ENCODE data around the gene AIFM2. TPM values are rescaled to one million over a fixed set of nuclear protein-coding genes. Genes with fewer than 3 reads are reported as not detected.

Gene AIFM2
- total and polyA plus RNA-seq, 2 experiments from 2014 or later = 5.4 to 6.6 TPM

DNA sequence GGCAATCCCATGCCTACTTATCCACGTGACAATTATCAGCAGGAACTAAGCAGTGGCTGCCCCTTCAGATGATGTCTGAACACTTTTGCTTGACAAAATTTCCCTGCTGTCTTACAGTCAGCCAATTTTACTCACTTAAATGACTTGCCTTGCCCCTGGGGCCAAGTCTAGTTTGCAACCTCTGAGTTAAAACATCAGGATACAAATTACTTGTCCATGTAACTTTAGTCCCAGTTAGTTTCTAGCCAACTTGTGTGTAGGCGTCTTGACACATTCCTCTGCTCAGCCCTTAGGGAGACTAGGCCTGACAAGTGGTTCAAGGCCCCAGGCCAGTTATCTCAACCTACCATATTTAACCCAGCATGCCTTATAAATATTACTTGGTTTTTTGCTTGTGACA lies 25.5 kb upstream of the AIFM2 start:
- Histone ChIP-seq H3K27ac (peak overlapping the region; percentile 40), H3K9me3 (ENCODE audit: low read depth) (no peaks in the 10 kb centered on the region), H3K36me3 (peaks cover 45% of the 10 kb centered on the region), H3K4me3 (no peak overlapping the region), H3K4me1 (ENCODE audit: low read depth) (peaks cover 5% of the 10 kb centered on the region), H3K27me3 (no peaks in the 10 kb centered on the region)
- TF ChIP-seq, protein P1, sequence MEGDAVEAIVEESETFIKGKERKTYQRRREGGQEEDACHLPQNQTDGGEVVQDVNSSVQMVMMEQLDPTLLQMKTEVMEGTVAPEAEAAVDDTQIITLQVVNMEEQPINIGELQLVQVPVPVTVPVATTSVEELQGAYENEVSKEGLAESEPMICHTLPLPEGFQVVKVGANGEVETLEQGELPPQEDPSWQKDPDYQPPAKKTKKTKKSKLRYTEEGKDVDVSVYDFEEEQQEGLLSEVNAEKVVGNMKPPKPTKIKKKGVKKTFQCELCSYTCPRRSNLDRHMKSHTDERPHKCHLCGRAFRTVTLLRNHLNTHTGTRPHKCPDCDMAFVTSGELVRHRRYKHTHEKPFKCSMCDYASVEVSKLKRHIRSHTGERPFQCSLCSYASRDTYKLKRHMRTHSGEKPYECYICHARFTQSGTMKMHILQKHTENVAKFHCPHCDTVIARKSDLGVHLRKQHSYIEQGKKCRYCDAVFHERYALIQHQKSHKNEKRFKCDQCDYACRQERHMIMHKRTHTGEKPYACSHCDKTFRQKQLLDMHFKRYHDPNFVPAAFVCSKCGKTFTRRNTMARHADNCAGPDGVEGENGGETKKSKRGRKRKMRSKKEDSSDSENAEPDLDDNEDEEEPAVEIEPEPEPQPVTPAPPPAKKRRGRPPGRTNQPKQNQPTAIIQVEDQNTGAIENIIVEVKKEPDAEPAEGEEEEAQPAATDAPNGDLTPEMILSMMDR (IDR thresholded peaks at IDR 0.05; ENCODE audit: low read depth, low read length) = no peak
- peak in 1 of 2 donors; percentile 48 for DNase-seq (ENCODE audit: low read depth in 1 of 2, low spot score in 1 of 2)

DNA sequence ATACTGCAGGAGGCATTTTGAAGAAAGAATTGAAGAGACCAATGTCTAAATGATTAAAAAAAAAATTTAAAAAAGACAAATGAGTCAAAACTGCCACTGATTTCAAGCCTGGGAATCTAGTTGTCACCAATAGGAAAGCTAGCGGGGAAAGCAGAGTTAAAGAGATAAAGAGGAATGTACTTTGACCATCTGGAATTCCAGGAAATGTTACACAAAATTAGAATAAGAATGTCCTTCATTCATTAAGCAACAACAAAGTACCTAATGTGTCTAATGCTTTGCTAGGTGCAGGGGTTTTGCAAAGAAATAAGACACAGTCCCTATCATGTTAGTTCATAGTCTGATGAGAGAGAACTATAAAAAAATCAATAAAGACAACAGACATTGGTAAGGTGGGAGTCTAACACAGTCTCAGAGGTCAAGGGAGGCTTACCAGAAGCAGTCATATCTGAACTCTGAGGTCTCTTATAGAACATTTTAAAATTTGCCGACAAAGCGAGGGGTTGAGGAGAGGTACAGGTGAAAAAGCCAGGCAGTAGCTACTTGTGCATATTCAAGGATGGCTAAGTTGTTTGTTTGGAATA lies 22.7 kb upstream of the AIFM2 start:
- TF ChIP-seq, protein P1 (IDR thresholded peaks at IDR 0.05; ENCODE audit: low read depth, low read length) = no peak
- Histone ChIP-seq H3K4me3 (no peak overlapping the region), H3K27me3 (no peaks in the 10 kb centered on the region), H3K36me3 (peaks cover 53% of the 10 kb centered on the region), H3K9me3 (ENCODE audit: low read depth) (no peaks in the 10 kb centered on the region), H3K4me1 (ENCODE audit: low read depth) (no peaks in the 10 kb centered on the region), H3K27ac (no peak overlapping the region)
- DNase-seq (ENCODE audit: low read depth in 1 of 2, low spot score in 1 of 2) = peak in 1 of 2 donors; percentile 29

DNA sequence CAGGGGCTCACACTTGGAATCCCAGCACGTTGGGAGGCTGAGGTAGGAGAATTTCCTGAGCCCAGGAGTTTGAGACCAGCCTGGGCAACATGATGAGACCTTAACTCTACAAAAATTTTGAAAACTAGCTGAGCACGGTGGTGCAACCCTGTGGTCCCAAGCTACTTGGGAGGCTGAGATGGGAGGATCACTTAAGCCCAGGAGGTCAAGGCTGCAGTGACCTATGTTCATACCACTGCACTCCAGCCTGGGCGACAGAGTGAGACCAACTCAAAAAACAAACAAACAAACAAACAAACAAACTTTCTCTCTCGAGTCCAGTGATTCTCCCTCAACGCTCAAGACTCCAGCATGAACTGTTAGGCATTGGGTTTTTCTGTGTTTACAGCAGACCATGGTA lies 15.9 kb upstream of the AIFM2 start:
- Histone ChIP-seq H3K4me1 (ENCODE audit: low read depth) (peaks cover 5% of the 10 kb centered on the region), H3K27ac (peak overlapping the region; percentile 45)
- DNase-seq (ENCODE audit: low read depth in 1 of 2, low spot score in 1 of 2) = no peak

DNA sequence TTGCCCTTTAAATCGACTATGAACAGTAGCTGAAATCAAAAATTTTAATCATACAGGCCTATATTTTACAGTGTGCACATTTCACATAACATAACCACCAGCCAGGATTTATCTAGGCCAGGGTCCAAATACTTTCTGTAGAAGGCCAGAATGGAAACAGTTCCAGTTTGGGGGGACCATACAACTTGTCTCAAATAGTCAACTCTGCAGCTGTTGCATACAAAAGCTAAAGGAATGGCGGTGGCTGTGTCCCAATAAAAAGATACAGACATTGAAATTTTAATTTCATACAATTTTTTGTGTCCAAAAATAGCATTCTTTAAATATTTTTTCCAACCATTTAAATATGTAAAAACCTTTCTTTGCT lies 14.6 kb upstream of the AIFM2 start:
- TF ChIP-seq, protein P1 (IDR thresholded peaks at IDR 0.05; ENCODE audit: low read depth, low read length) = no peak
- H3K36me3 ChIP-seq = peaks cover 13% of the 10 kb centered on the region
- H3K27ac ChIP-seq = peak overlapping the region; percentile 82
- peak overlapping the region; percentile 24 for H3K4me3 ChIP-seq
- DNase-seq (ENCODE audit: low read depth in 1 of 2, low spot score in 1 of 2) = no peak
- H3K9me3 ChIP-seq (ENCODE audit: low read depth) = no peaks in the 10 kb centered on the region
- H3K27me3 ChIP-seq = no peaks in the 10 kb centered on the region
- peaks cover 5% of the 10 kb centered on the region for H3K4me1 ChIP-seq (ENCODE audit: low read depth)

More for the DNA sequence above, 15.9 kb upstream of the AIFM2 start:
- TF ChIP-seq, protein P1 (IDR thresholded peaks at IDR 0.05; ENCODE audit: low read depth, low read length) = no peak
- Histone ChIP-seq H3K9me3 (ENCODE audit: low read depth) (no peaks in the 10 kb centered on the region), H3K4me3 (no peak overlapping the region), H3K27me3 (no peaks in the 10 kb centered on the region), H3K36me3 (peaks cover 24% of the 10 kb centered on the region)

DNA sequence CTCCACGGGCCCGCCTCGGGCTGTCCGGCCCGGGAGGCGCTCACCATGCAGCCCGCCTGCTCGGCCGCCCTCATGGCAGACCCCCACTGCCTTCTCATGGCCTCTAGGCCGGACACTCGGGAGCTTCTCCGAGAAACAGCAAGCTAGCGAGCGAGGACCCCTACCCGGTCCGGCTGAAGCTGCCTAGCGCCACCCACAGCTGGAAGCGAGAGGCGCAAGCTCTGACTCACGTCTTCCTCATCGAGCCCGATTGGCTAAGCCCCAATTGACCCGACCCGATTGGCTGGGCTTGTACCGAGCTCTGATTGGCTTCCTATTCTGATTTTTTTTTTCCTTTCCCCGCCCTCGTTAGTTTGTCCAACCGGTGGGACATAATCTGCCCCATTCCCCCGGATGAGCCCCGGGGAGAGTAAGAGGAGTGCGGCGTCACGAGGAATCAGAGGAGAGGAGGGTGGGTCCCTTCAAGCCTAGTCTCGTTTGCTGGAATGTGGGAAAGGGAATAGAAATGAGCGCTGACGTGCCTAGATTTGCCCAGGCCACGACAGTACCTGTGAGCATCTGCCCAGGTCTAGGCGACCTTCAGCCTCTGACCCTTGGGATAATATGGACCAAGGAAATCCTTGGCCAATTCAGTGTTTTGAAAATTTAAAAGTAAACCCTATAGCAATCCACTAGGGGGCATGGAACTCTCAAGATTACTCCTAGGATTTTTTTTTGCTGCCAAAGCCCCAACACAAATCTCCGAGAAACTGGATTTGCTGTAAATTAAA lies 14.0 kb upstream of the AIFM2 start, which contains the start of gene TYSND1:
Gene TYSND1 (minus strand): TSS at position 212 of the 770 bp plus-strand sequence. CDS start 114 bp downstream, at position 98.
- peaks cover 5% of the 10 kb centered on the region for H3K4me1 ChIP-seq (ENCODE audit: low read depth)
- TF ChIP-seq, protein P1 (IDR thresholded peaks at IDR 0.05; ENCODE audit: low read depth, low read length) = peak; percentile 76
- H3K9me3 ChIP-seq (ENCODE audit: low read depth) = no peaks in the 10 kb centered on the region
- peaks cover 8% of the 10 kb centered on the region for H3K36me3 ChIP-seq
- peak within 1 kb of the TSS; percentile 87 for H3K27ac ChIP-seq
- no peaks in the 10 kb centered on the region for H3K27me3 ChIP-seq
- peak; percentile 99 for DNase-seq (ENCODE audit: low read depth in 1 of 2, low spot score in 1 of 2)
- H3K4me3 ChIP-seq = peak within 1 kb of the TSS; percentile 37
